Measurements from ENCODE around the gene SLC6A19. TPM values are rescaled to one million over a fixed set of nuclear protein-coding genes. Genes with fewer than 3 reads are reported as not detected.

Gene SLC6A19
- total and polyA plus RNA-seq, 4 donors = 0.17 to 4.9 (median 0.91) TPM

DNA sequence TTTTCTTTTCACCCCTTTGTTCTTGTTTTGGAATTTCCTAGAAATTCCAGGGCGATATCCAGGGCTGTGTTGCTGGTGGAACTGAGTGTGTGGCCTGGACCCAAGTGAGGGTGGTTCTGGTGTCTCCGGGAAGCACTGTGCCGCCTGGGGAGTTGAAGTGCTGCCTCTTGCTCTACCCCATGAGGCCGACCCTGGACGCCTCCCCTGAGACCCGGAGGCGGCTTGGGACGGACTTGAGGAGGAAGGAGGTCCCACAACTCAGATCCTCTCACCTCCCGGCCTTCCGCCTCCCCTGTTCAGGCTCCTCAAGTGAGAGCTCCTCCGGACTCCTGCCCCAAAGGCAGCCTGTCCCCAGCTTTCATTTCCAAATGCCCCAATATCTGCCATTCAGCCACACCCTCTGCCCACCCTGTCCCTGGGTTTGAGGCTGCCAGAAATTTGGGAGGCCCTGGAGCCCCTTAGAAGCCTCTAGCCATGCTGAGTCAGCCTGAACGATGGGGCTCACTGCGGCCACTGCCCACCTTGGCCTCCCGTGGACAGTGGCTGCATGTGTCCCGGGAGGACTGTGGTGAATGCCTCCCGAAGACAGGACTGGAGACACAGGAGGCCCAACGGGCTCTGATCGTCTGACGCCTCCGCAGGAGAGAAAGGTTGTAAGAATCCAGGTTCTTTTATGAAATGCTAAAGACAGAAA is 42.6 kb upstream of the SLC6A19 start:
- WGBS = 76% methylated on average over 20 of the region's 20 CpGs
- no peak overlapping the region for H3K9ac ChIP-seq (ENCODE audit: low read depth in 1 of 2, low read length in 2 of 2)
- H3K4me3 ChIP-seq (ENCODE audit: low read depth in 1 of 3, low read length in 3 of 3) = no peak overlapping the region
- TF ChIP-seq YY1 (IDR thresholded peaks at IDR 0.05) (no peak), HNF4A (conservative IDR thresholded peaks at IDR 0.05) (no peak), FOXA2 (IDR thresholded peaks at IDR 0.05) (no peak), NR2F2 (IDR thresholded peaks at IDR 0.05) (no peak), TAF1 (conservative IDR thresholded peaks at IDR 0.05) (no peak), GABPA (IDR thresholded peaks at IDR 0.05 in 1 of 2, conservative IDR thresholded peaks at IDR 0.05 in 1 of 2) (no peak), FOXA1 (IDR thresholded peaks at IDR 0.05) (no peak)
- TF ChIP-seq, protein P1, sequence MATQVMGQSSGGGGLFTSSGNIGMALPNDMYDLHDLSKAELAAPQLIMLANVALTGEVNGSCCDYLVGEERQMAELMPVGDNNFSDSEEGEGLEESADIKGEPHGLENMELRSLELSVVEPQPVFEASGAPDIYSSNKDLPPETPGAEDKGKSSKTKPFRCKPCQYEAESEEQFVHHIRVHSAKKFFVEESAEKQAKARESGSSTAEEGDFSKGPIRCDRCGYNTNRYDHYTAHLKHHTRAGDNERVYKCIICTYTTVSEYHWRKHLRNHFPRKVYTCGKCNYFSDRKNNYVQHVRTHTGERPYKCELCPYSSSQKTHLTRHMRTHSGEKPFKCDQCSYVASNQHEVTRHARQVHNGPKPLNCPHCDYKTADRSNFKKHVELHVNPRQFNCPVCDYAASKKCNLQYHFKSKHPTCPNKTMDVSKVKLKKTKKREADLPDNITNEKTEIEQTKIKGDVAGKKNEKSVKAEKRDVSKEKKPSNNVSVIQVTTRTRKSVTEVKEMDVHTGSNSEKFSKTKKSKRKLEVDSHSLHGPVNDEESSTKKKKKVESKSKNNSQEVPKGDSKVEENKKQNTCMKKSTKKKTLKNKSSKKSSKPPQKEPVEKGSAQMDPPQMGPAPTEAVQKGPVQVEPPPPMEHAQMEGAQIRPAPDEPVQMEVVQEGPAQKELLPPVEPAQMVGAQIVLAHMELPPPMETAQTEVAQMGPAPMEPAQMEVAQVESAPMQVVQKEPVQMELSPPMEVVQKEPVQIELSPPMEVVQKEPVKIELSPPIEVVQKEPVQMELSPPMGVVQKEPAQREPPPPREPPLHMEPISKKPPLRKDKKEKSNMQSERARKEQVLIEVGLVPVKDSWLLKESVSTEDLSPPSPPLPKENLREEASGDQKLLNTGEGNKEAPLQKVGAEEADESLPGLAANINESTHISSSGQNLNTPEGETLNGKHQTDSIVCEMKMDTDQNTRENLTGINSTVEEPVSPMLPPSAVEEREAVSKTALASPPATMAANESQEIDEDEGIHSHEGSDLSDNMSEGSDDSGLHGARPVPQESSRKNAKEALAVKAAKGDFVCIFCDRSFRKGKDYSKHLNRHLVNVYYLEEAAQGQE (IDR thresholded peaks at IDR 0.05) = no peak
- TF ChIP-seq, protein P2, sequence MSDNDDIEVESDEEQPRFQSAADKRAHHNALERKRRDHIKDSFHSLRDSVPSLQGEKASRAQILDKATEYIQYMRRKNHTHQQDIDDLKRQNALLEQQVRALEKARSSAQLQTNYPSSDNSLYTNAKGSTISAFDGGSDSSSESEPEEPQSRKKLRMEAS (IDR thresholded peaks at IDR 0.05) = no peak
- TF ChIP-seq, protein P3, sequence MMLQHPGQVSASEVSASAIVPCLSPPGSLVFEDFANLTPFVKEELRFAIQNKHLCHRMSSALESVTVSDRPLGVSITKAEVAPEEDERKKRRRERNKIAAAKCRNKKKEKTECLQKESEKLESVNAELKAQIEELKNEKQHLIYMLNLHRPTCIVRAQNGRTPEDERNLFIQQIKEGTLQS (IDR thresholded peaks at IDR 0.05) = no peak
- TF ChIP-seq, protein P4, sequence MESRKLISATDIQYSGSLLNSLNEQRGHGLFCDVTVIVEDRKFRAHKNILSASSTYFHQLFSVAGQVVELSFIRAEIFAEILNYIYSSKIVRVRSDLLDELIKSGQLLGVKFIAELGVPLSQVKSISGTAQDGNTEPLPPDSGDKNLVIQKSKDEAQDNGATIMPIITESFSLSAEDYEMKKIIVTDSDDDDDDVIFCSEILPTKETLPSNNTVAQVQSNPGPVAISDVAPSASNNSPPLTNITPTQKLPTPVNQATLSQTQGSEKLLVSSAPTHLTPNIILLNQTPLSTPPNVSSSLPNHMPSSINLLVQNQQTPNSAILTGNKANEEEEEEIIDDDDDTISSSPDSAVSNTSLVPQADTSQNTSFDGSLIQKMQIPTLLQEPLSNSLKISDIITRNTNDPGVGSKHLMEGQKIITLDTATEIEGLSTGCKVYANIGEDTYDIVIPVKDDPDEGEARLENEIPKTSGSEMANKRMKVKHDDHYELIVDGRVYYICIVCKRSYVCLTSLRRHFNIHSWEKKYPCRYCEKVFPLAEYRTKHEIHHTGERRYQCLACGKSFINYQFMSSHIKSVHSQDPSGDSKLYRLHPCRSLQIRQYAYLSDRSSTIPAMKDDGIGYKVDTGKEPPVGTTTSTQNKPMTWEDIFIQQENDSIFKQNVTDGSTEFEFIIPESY (IDR thresholded peaks at IDR 0.05) = no peak
- no peaks in the 10 kb centered on the region for H3K9me3 ChIP-seq (ENCODE audit: control insufficient read depth in 4 of 4, low read length in 3 of 4)
- peaks cover 0 to 4% (median 0%) of the 10 kb centered on the region in 4 donors for H3K27me3 ChIP-seq (ENCODE audit: control insufficient read depth in 4 of 4, insufficient read depth in 4 of 4, low read length in 3 of 4)
- H3K36me3 ChIP-seq (ENCODE audit: control insufficient read depth in 4 of 4, insufficient read depth in 3 of 4, low read depth in 1 of 4, low read length in 3 of 4) = no peaks in the 10 kb centered on the region
- H3K27ac ChIP-seq (ENCODE audit: low read depth in 1 of 2, low read length in 2 of 2) = no peak overlapping the region
- H3K4me1 ChIP-seq (ENCODE audit: control insufficient read depth in 4 of 4, insufficient read depth in 4 of 4, low read length in 3 of 4) = peaks cover 0 to 7% (median 3%) of the 10 kb centered on the region in 4 donors
- no peak for DNase-seq (ENCODE audit: low spot score)

DNA sequence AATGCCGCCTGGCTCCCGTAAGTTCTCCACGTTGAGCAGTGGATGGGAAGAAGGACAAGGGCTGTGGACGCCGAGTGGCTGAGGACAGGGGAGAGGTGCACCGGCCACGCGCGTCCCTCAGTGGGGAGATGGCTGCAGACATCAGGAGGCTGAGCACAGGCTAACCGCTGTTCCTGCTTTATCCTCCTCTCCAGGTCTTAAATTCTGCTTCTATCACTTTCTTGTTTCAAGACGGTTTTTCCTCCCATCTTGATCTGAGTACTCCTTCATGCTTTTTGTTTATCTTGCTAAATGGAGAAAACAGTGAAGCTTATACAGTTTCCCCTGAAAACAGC is 42.1 kb upstream of the SLC6A19 start:
- no peak overlapping the region for H3K9ac ChIP-seq (ENCODE audit: low read depth in 1 of 2, low read length in 2 of 2)
- H3K4me3 ChIP-seq (ENCODE audit: low read depth in 1 of 3, low read length in 3 of 3) = no peak overlapping the region
- no peaks in the 10 kb centered on the region for H3K36me3 ChIP-seq (ENCODE audit: control insufficient read depth in 4 of 4, insufficient read depth in 3 of 4, low read depth in 1 of 4, low read length in 3 of 4)
- no peak for DNase-seq (ENCODE audit: low spot score)
- no peaks in the 10 kb centered on the region for H3K9me3 ChIP-seq (ENCODE audit: control insufficient read depth in 4 of 4, low read length in 3 of 4)
- peaks cover 0 to 4% (median 0%) of the 10 kb centered on the region in 4 donors for H3K27me3 ChIP-seq (ENCODE audit: control insufficient read depth in 4 of 4, insufficient read depth in 4 of 4, low read length in 3 of 4)
- H3K27ac ChIP-seq (ENCODE audit: low read depth in 1 of 2, low read length in 2 of 2) = no peak overlapping the region
- 84% methylated on average over 11 of the region's 11 CpGs for WGBS
- TF ChIP-seq EGR1 (IDR thresholded peaks at IDR 0.05; ENCODE audit: low read depth in 2 of 2) = no peak
- no peak for TF ChIP-seq HNF4G (IDR thresholded peaks at IDR 0.05)
- TF ChIP-seq, protein P1 (IDR thresholded peaks at IDR 0.05) = no peak
- no peak for TF ChIP-seq YY1 (IDR thresholded peaks at IDR 0.05)
- TF ChIP-seq RXRA (IDR thresholded peaks at IDR 0.05) = no peak
- peaks cover 0 to 7% (median 3%) of the 10 kb centered on the region in 4 donors for H3K4me1 ChIP-seq (ENCODE audit: control insufficient read depth in 4 of 4, insufficient read depth in 4 of 4, low read length in 3 of 4)
